H1 (cell line): ENCODE results near the gene CCDC59. TPM values are rescaled to one million over a fixed set of nuclear protein-coding genes. Genes with fewer than 3 reads are reported as not detected.

ENCODE experiments used
- CTCF ChIA-PET: fragments of 300-600 bp; sonication (Branson Sonifier 250); formaldehyde crosslinking; loops from one replicate; lab custom pipeline; 2021; ENCODE audit not compliant: partially characterized antibody; lab: Charles Lee
- POLR2A ChIA-PET: fragments of 300-600 bp; sonication (Branson Sonifier 250); formaldehyde crosslinking; loops from one replicate; lab custom pipeline; 2021; ENCODE audit warnings: inconsistent platforms; ENCODE audit not compliant: partially characterized antibody; lab: Charles Lee
- DNase-seq, 2 experiments: peaks; one replicate each; pipeline versions ENCODE4 v3.0.0 to v3.0.0-alpha.2; 2010 to 2022; ENCODE audit warnings: low spot score in 2 of 2, low read depth in 1 of 2, mixed read lengths in 1 of 2
- FAIRE-seq: peaks from 2 replicates; lab custom pipeline; 2011; peaks lifted over from hg19 to GRCh38; lab: Jason Lieb, UNC
- H2AFZ ChIP-seq: 2 replicates; pipeline ENCODE4 v1.8.1; 2012; ENCODE audit warnings: low read length, inconsistent platforms
- H2AK5ac ChIP-seq: 2 replicates; pipeline ENCODE4 v1.6.1; 2013; ENCODE audit warnings: low read depth, low read length
- H2BK120ac ChIP-seq: replicated peaks from 2 replicates; pipeline ENCODE3; 2013; ENCODE audit warnings: low read depth, low read length, inconsistent platforms
- H2BK12ac ChIP-seq: 2 replicates; pipeline ENCODE4 v1.6.1; 2013; ENCODE audit warnings: low read depth, low read length
- H2BK15ac ChIP-seq: 2 replicates; pipeline ENCODE4 v1.6.1; 2013; ENCODE audit warnings: low read length
- H2BK20ac ChIP-seq: 2 replicates; pipeline ENCODE4 v1.6.1; 2013; ENCODE audit warnings: low read length
- H2BK5ac ChIP-seq: 2 replicates; pipeline ENCODE4 v1.6.1; 2013; ENCODE audit warnings: low read depth, low read length
- H3K14ac ChIP-seq: 2 replicates; pipeline ENCODE4 v1.6.1; 2013; ENCODE audit warnings: inconsistent platforms; ENCODE audit not compliant: insufficient read length
- H3K18ac ChIP-seq: 2 replicates; pipeline ENCODE4 v1.6.1; 2013; ENCODE audit warnings: low read length; ENCODE audit errors: extremely low read depth
- H3K23ac ChIP-seq: 2 replicates; pipeline ENCODE4 v1.6.1; 2013; ENCODE audit warnings: inconsistent platforms; ENCODE audit not compliant: insufficient read length
- H3K23me2 ChIP-seq: 2 replicates; pipeline ENCODE4 v1.6.1; 2013; ENCODE audit warnings: low read depth, low read length
- H3K27ac ChIP-seq: 2 replicates; pipeline ENCODE4 v1.6.1; 2011; ENCODE audit warnings: low read depth, low read length, inconsistent platforms
- H3K27me3 ChIP-seq, 4 experiments: replicated peaks in 1 of 4; 1 replicate in 1 of 4; 2 replicates in 3 of 4; pipeline versions ENCODE4 v1.6.1 to v1.8.1; 2011 to 2013; ENCODE audit warnings: low read length in 3 of 4, mild to moderate bottlenecking in 3 of 4, inconsistent platforms in 2 of 4, mixed read lengths in 2 of 4, moderate library complexity in 1 of 4; ENCODE audit not compliant: control insufficient read depth in 3 of 4, insufficient read depth in 3 of 4; ENCODE audit errors: extremely low read depth in 1 of 4
- H3K36me3 ChIP-seq, 4 experiments: 2 replicates each; pipeline versions ENCODE4 v1.6.1 to v1.8.1; 2011 to 2013; ENCODE audit warnings: mild to moderate bottlenecking in 4 of 4, low read length in 3 of 4, moderate library complexity in 2 of 4, control low read depth in 1 of 4, inconsistent platforms in 1 of 4; ENCODE audit not compliant: insufficient read depth in 4 of 4, control insufficient read depth in 2 of 4
- H3K4ac ChIP-seq: replicated peaks from 2 replicates; pipeline ENCODE3; 2013; ENCODE audit warnings: low read length, low read depth, mixed read lengths, inconsistent platforms; ENCODE audit not compliant: insufficient read length
- H3K4me1 ChIP-seq, 4 experiments: replicated peaks in 1 of 4; 1 replicate in 1 of 4; 2 replicates in 3 of 4; pipeline versions ENCODE4 v1.6.1 to v1.8.1; 2011 to 2013; ENCODE audit warnings: low read length in 3 of 4, inconsistent platforms in 2 of 4, mixed read lengths in 1 of 4; ENCODE audit not compliant: insufficient read depth in 4 of 4, control insufficient read depth in 3 of 4
- H3K4me2 ChIP-seq, 2 experiments: 2 replicates each; pipeline versions ENCODE4 v1.6.1 to v1.8.1; 2011 to 2013; ENCODE audit warnings: low read depth in 2 of 2, low read length in 2 of 2, control low read depth in 1 of 2, inconsistent platforms in 1 of 2, mild to moderate bottlenecking in 1 of 2; ENCODE audit not compliant: insufficient read depth in 1 of 2
- H3K4me3 ChIP-seq, 4 experiments: fragments of 200-600, 300-600 bp in 1 of 4; sonication (generic), shearing (Covaris generic), sonication (Bioruptor Twin) in 1 of 4; 2 replicates each; pipeline versions ENCODE4 v1.5.1 to v1.8.1; 2011 to 2016; ENCODE audit warnings: low read length in 4 of 4, low read depth in 3 of 4, control low read depth in 2 of 4, inconsistent platforms in 2 of 4, mild to moderate bottlenecking in 2 of 4, mixed read lengths in 1 of 4, moderate library complexity in 1 of 4; ENCODE audit not compliant: insufficient read depth in 2 of 4; ENCODE audit errors: extremely low read depth in 1 of 4
- H3K56ac ChIP-seq: replicated peaks from 2 replicates; pipeline ENCODE3; 2013; ENCODE audit warnings: low read depth, mild to moderate bottlenecking, mixed read lengths, low read length, inconsistent platforms; ENCODE audit not compliant: insufficient read length
- H3K79me1 ChIP-seq: 2 replicates; pipeline ENCODE4 v1.6.1; 2013; ENCODE audit warnings: low read depth, low read length, control low read depth
- H3K79me2 ChIP-seq, 2 experiments: 2 replicates each; pipeline versions ENCODE4 v1.6.1 to v1.8.1; 2012 to 2013; ENCODE audit warnings: low read length in 2 of 2, mild to moderate bottlenecking in 2 of 2, inconsistent platforms in 1 of 2; ENCODE audit not compliant: insufficient read depth in 2 of 2, control insufficient read depth in 1 of 2
- H3K9ac ChIP-seq, 4 experiments: replicated peaks in 1 of 4; 1 replicate in 1 of 4; 2 replicates in 3 of 4; pipeline versions ENCODE4 v1.6.1 to v1.8.1; 2011 to 2013; ENCODE audit warnings: low read depth in 3 of 4, low read length in 3 of 4, control low read depth in 2 of 4, mild to moderate bottlenecking in 2 of 4, moderate library complexity in 2 of 4, inconsistent platforms in 1 of 4; ENCODE audit errors: extremely low read depth in 1 of 4
- H3K9me3 ChIP-seq, 2 experiments: 2 replicates each; pipeline versions ENCODE4 v1.6.1 to v1.8.1; 2012 to 2013; ENCODE audit warnings: mild to moderate bottlenecking in 2 of 2, moderate library complexity in 2 of 2, control low read depth in 1 of 2, inconsistent platforms in 1 of 2, low read depth in 1 of 2, low read length in 1 of 2, mixed read lengths in 1 of 2; ENCODE audit not compliant: insufficient read depth in 2 of 2
- H4K20me1 ChIP-seq, 2 experiments: replicated peaks in 1 of 2; 2 replicates each; pipeline versions ENCODE3 to v1.8.1; 2011 to 2013; ENCODE audit warnings: inconsistent platforms in 2 of 2, low read length in 2 of 2, mild to moderate bottlenecking in 1 of 2; ENCODE audit not compliant: insufficient read depth in 2 of 2, control insufficient read depth in 1 of 2
- H4K5ac ChIP-seq: 2 replicates; pipeline ENCODE4 v1.6.1; 2013; ENCODE audit warnings: low read length, low read depth, mixed read lengths, inconsistent platforms; ENCODE audit not compliant: insufficient read length
- H4K8ac ChIP-seq: 2 replicates; pipeline ENCODE4 v1.8.0; 2013; ENCODE audit warnings: mild to moderate bottlenecking, moderate library complexity, low read length, inconsistent platforms; ENCODE audit not compliant: insufficient read depth; ENCODE audit errors: extremely low read depth
- H4K91ac ChIP-seq: replicated peaks from 2 replicates; pipeline ENCODE3; 2013; ENCODE audit warnings: low read length, mixed read lengths, inconsistent platforms; ENCODE audit not compliant: insufficient read length
- HDAC2 ChIP-seq, 2 experiments: fragments of 300-600 bp in 1 of 2; sonication (generic) in 1 of 2; IDR thresholded peaks; 2 replicates each; pipeline ENCODE4 v1.6.1; 2011 to 2012; ENCODE audit warnings: low read depth in 2 of 2, low read length in 2 of 2, mild to moderate bottlenecking in 2 of 2, moderate library complexity in 2 of 2, borderline replicate concordance in 1 of 2, inconsistent platforms in 1 of 2
- JUN ChIP-seq: IDR thresholded peaks from 2 replicates; pipeline ENCODE4 v1.6.1; 2011; ENCODE audit warnings: low read depth, mild to moderate bottlenecking, improper control_type of control experiment, low read length
- KDM5A ChIP-seq: fragments of 200-600 bp; IDR thresholded peaks from 2 replicates; pipeline ENCODE4 v1.7.1; 2012; ENCODE audit warnings: mild to moderate bottlenecking, low read length, inconsistent platforms, mixed read lengths
- NRF1 ChIP-seq: IDR thresholded peaks from 2 replicates; pipeline ENCODE4 v1.6.1; 2011; ENCODE audit warnings: mild to moderate bottlenecking, low read depth, low read length, improper control_type of control experiment
- SIN3A ChIP-seq, 2 experiments: IDR thresholded peaks in 1 of 2; conservative IDR thresholded peaks in 1 of 2; 2 replicates each; pipeline ENCODE4 v1.6.1; 2011 to 2012; ENCODE audit warnings: low read length in 2 of 2, improper control_type of control experiment in 1 of 2, low read depth in 1 of 2, mild to moderate bottlenecking in 1 of 2
- SRF ChIP-seq: IDR thresholded peaks from 2 replicates; pipeline ENCODE4 v1.6.1; 2011; ENCODE audit warnings: mild to moderate bottlenecking, low read depth, low read length, moderate library complexity
- WGBS, 2 experiments: shearing (Covaris generic) in 1 of 2; methylation state at CpG; one replicate each; pipeline versions ENCODE4 v1.1.6 to v1.1.7; 2013 to 2015; ENCODE audit warnings: low lambda C conversion rate in 2 of 2, mixed read lengths in 2 of 2, inconsistent platforms in 1 of 2, low coverage in 1 of 2, missing lambda C conversion rate in 1 of 2; ENCODE audit not compliant: insufficient replicate concordance in 2 of 2, insufficient coverage in 1 of 2, insufficient read length in 1 of 2; ENCODE audit errors: extremely low coverage in 1 of 2, missing lambda C conversion rate in 1 of 2; 5-methylcytosine and 5-hydroxymethylcytosine counted together
- polyA plus RNA-seq, 7 experiments: library from polyadenylated mRNA; depleted of rRNA in 3 of 7; stranded (reverse) in 5 of 7; unstranded in 2 of 7; fragments of >200 nt in 5 of 7; fragments of 200-250 nt in 2 of 7; gene quantifications; 1 replicate in 5 of 7; 2 replicates in 1 of 7; 4 replicates in 1 of 7; pipeline versions ENCODE4 v1.2.1 to v1.2.3, GENCODE V29; 2011 to 2013; ENCODE audit warnings: missing spikeins in 2 of 7, mixed read lengths in 2 of 7
- total RNA-seq: library from RNA; stranded (reverse); fragmentation: NEBNext Ultra II Directional; extraction: Animal tissue kit (Norgen Biotek cat#: 25700); gene quantifications from 2 replicates; pipeline ENCODE4 v1.2.1, GENCODE V29; 2021
- TF ChIP-seq, protein P1 (sequence below): IDR thresholded peaks from 2 replicates; pipeline ENCODE4 v1.6.1; 2012; ENCODE audit warnings: low read length, inconsistent platforms
- TF ChIP-seq, protein P2 (sequence below), 3 experiments: IDR thresholded peaks; 1 replicate in 2 of 3; 2 replicates in 1 of 3; pipeline versions ENCODE4 v1.5.1 to v1.6.1; 2011; ENCODE audit warnings: low read length in 3 of 3, mild to moderate bottlenecking in 3 of 3, inconsistent platforms in 2 of 3, low read depth in 1 of 3, moderate library complexity in 1 of 3; ENCODE audit not compliant: insufficient read depth in 1 of 3; ENCODE audit errors: control extremely low read depth in 1 of 3

The CCDC59 gene
- total and polyA plus RNA-seq, 2 of the 8 experiments (the other 6 are each of a cell fraction or from before 2014, with no cell fraction given), result 11.6 to 54.0 TPM

DNA sequence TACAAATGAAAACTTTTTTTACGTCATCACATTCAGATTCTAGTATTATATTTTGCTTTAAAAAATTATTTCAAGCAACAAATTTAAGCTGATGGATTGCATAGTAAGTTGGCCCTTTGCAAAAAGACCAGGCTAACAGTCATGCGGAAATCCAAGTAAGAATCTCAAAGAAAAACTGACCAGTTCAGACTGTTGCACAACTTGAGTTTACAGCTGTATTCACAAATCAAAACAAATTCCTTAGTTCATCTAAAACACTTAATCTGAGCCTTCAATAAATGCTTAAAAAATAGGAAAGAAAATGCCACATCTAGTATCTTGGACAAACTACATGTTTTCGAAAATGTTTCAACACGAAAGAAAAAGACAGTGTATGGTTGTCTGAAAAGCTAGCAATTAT, 847 bp downstream of the CCDC59 start:
- no peak overlapping the region for H2BK20ac ChIP-seq
- H3K23me2 ChIP-seq, result peaks cover 3% of the 10 kb centered on the region
- no peak overlapping the region for H2BK5ac ChIP-seq
- peak overlapping the region; percentile 40 to 67 for H3K4me2 ChIP-seq
- H2AFZ ChIP-seq, result no peak overlapping the region
- no peak overlapping the region for H3K18ac ChIP-seq
- ChIA-PET CTCF (interaction anchor here (1.0 to 3.6 kb wide), 13 partner anchors 9 to 746 kb away, joined by 3 to 18 read pairs (median 5); no protein-coding TSS in a partner anchor), POLR2A (interaction anchor here (1.0 to 2.4 kb wide), 8 partner anchors 8 to 253 kb away, joined by 3 to 19 read pairs (median 5); no protein-coding TSS in a partner anchor)
- H2AK5ac ChIP-seq, result no peak overlapping the region
- no peak for DNase-seq
- H3K36me3 ChIP-seq, result peaks cover 10 to 39% (median 20%) of the 10 kb centered on the region in 4 experiments; a peak in 5 of 8 replicates
- WGBS, 2 experiments, result 65% methylated on average over 4 of the region's 4 CpGs; no CpG with 5 or more reads in 1 of the 2 experiments
- no peaks in the 10 kb centered on the region; a peak in 1 of 4 replicates for H3K9me3 ChIP-seq
- H3K56ac ChIP-seq, result no peak overlapping the region
- no peak overlapping the region for H3K23ac ChIP-seq
- peaks cover 3 to 59% of the 10 kb centered on the region in 2 experiments; a peak in 3 of 4 replicates for H3K79me2 ChIP-seq
- peak overlapping the region; percentile 80 to 100 (median 98) for H3K4me3 ChIP-seq
- H4K20me1 ChIP-seq, result no peaks in the 10 kb centered on the region
- H2BK12ac ChIP-seq, result no peak overlapping the region; the same call in 1 of the 2 replicates
- no peak overlapping the region for H4K8ac ChIP-seq
- H4K5ac ChIP-seq, result no peak overlapping the region
- no peaks in the 10 kb centered on the region for H3K79me1 ChIP-seq
- H3K4ac ChIP-seq, result no peak overlapping the region
- H4K91ac ChIP-seq, result no peak overlapping the region
- H3K27me3 ChIP-seq, result no peaks in the 10 kb centered on the region
- H3K27ac ChIP-seq, result no peak overlapping the region
- no peak for FAIRE-seq
- H2BK15ac ChIP-seq, result no peak overlapping the region
- peak overlapping the region; percentile 93 to 100 (median 98); a peak in 6 of 7 replicates for H3K9ac ChIP-seq
- H2BK120ac ChIP-seq, result no peak overlapping the region
- H3K14ac ChIP-seq, result no peak overlapping the region
- peaks cover 0 to 4% (median under 1%) of the 10 kb centered on the region in 4 experiments; a peak in 1 of 7 replicates for H3K4me1 ChIP-seq
- TF ChIP-seq, protein P1, sequence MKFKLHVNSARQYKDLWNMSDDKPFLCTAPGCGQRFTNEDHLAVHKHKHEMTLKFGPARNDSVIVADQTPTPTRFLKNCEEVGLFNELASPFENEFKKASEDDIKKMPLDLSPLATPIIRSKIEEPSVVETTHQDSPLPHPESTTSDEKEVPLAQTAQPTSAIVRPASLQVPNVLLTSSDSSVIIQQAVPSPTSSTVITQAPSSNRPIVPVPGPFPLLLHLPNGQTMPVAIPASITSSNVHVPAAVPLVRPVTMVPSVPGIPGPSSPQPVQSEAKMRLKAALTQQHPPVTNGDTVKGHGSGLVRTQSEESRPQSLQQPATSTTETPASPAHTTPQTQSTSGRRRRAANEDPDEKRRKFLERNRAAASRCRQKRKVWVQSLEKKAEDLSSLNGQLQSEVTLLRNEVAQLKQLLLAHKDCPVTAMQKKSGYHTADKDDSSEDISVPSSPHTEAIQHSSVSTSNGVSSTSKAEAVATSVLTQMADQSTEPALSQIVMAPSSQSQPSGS, result no peak
- TF ChIP-seq NRF1 (no peak), SIN3A (conservative IDR thresholded peaks at IDR 0.05 in 1 of 2, IDR thresholded peaks at IDR 0.05 in 1 of 2; ENCODE audit: low read depth in 1 of 2, low read length in 2 of 2) (no peak), HDAC2 (IDR thresholded peaks at IDR 0.05; ENCODE audit: borderline replicate concordance in 1 of 2, low read depth in 2 of 2, low read length in 2 of 2) (no peak), KDM5A (no peak), JUN (no peak), SRF (no peak)
- TF ChIP-seq, protein P2, sequence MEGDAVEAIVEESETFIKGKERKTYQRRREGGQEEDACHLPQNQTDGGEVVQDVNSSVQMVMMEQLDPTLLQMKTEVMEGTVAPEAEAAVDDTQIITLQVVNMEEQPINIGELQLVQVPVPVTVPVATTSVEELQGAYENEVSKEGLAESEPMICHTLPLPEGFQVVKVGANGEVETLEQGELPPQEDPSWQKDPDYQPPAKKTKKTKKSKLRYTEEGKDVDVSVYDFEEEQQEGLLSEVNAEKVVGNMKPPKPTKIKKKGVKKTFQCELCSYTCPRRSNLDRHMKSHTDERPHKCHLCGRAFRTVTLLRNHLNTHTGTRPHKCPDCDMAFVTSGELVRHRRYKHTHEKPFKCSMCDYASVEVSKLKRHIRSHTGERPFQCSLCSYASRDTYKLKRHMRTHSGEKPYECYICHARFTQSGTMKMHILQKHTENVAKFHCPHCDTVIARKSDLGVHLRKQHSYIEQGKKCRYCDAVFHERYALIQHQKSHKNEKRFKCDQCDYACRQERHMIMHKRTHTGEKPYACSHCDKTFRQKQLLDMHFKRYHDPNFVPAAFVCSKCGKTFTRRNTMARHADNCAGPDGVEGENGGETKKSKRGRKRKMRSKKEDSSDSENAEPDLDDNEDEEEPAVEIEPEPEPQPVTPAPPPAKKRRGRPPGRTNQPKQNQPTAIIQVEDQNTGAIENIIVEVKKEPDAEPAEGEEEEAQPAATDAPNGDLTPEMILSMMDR (IDR thresholded peaks at IDR 0.05; ENCODE audit: control extremely low read depth in 1 of 3, insufficient read depth in 1 of 3, low read depth in 1 of 3, low read length in 3 of 3), result no peak
